Right atrium auricular region (tissue), 2 donors: ENCODE results near the gene MXRA8. TPM values are rescaled to one million over a fixed set of nuclear protein-coding genes. Genes with fewer than 3 reads are reported as not detected.
A peak's percentile ranks its signal among the peaks of the same experiment; 100 is the strongest.

Source experiments
- DNase-seq: peaks from one replicate; pipeline ENCODE4 v3.0.0-alpha.2; 2019; ENCODE audit warnings: low spot score
- H3K27ac ChIP-seq, 2 donors: fragments of 200-600 bp; sonication (generic); 1 replicate in 1 of 2; 2 replicates in 1 of 2; pipeline ENCODE4 v1.5.1; 2016 to 2019
- H3K27me3 ChIP-seq, 2 donors: fragments of 200-600 bp; sonication (generic); one replicate each; pipeline versions ENCODE4 v1.5.1 to v1.6.0; 2017 to 2019
- H3K36me3 ChIP-seq: fragments of 200-600 bp; sonication (generic); one replicate; pipeline ENCODE4 v1.5.1; 2016
- H3K4me1 ChIP-seq, 2 donors: fragments of 200-600 bp; sonication (generic); one replicate each; pipeline versions ENCODE4 v1.5.1 to v1.6.0; 2017 to 2019
- H3K4me3 ChIP-seq, 2 donors: fragments of 200-600 bp; sonication (generic); 1 replicate in 1 of 2; 2 replicates in 1 of 2; pipeline ENCODE4 v1.5.1; 2017 to 2019; ENCODE audit warnings: mild to moderate bottlenecking in 1 of 2, moderate library complexity in 1 of 2
- H3K9me3 ChIP-seq, 2 donors: fragments of 200-600 bp; sonication (generic); one replicate each; pipeline ENCODE4 v1.5.1; 2019
- CTCF ChIP-seq, 2 donors: fragments of 200-600 bp; sonication (generic); IDR thresholded peaks; one replicate each; pipeline ENCODE4 v1.5.1; 2019; ENCODE audit warnings: antibody characterized with exemption in 2 of 2
- total RNA-seq, 2 donors: library from RNA; depleted of rRNA; stranded (reverse); fragments of >200 nt; gene quantifications; one replicate each; pipeline ENCODE4 v1.1.0, GENCODE V29; 2016

MXRA8 gene
- total RNA-seq, 2 donors from 2014 or later: 53.4 to 58.6 TPM

GRCh38 chr1:1376551-1377226, 18.3 kb upstream of the MXRA8 start:
- H3K27me3 ChIP-seq: no peaks in the 10 kb centered on the region
- H3K4me3 ChIP-seq: no peak overlapping the region
- no peaks in the 10 kb centered on the region for H3K9me3 ChIP-seq
- no peak for TF ChIP-seq CTCF (IDR thresholded peaks at IDR 0.05)
- peaks cover 9% of the 10 kb centered on the region for H3K36me3 ChIP-seq
- no peak for DNase-seq
- H3K4me1 ChIP-seq: peaks cover 0 to 36% of the 10 kb centered on the region in 2 donors
- H3K27ac ChIP-seq: no peak overlapping the region

- peak; percentile 99 for DNase-seq
- peak in 1 of 2 donors; percentile 42 for TF ChIP-seq CTCF (IDR thresholded peaks at IDR 0.05)
- Histone ChIP-seq H3K27ac (peak within 1 kb of the TSS; percentile 94 to 97), H3K4me3 (peak within 1 kb of the TSS; percentile 97 to 99), H3K9me3 (no peaks in the 10 kb centered on the region), H3K36me3 (peaks cover 9% of the 10 kb centered on the region), H3K27me3 (no peaks in the 10 kb centered on the region), H3K4me1 (peaks cover 0 to 39% of the 10 kb centered on the region in 2 donors)
Measured at GRCh38 chr1:1374929-1375662, 16.7 kb upstream of the MXRA8 start, which contains the start of gene AURKAIP1. Gene AURKAIP1 (minus strand): TSS chr1:1375207. CDS start chr1:1374756, 451 bp downstream.

GRCh38 chr1:1374589-1374928, 16.2 kb upstream of the MXRA8 start:
- H3K4me3 ChIP-seq: peak overlapping the region; percentile 97 to 99
- no peaks in the 10 kb centered on the region for H3K9me3 ChIP-seq
- H3K36me3 ChIP-seq: peaks cover 9% of the 10 kb centered on the region
- TF ChIP-seq CTCF (IDR thresholded peaks at IDR 0.05): no peak
- no peak for DNase-seq
- H3K4me1 ChIP-seq: peaks cover 0 to 39% of the 10 kb centered on the region in 2 donors
- H3K27ac ChIP-seq: peak overlapping the region; percentile 94 to 97
- H3K27me3 ChIP-seq: no peaks in the 10 kb centered on the region

- no peak for TF ChIP-seq CTCF (IDR thresholded peaks at IDR 0.05)
- H3K36me3 ChIP-seq: peaks cover 9% of the 10 kb centered on the region
- DNase-seq: no peak
- no peaks in the 10 kb centered on the region for H3K9me3 ChIP-seq
- H3K27ac ChIP-seq: peak overlapping the region; percentile 94 to 97
- H3K4me3 ChIP-seq: peak overlapping the region; percentile 97 to 99
- H3K27me3 ChIP-seq: no peaks in the 10 kb centered on the region
- peaks cover 0 to 39% of the 10 kb centered on the region in 2 donors for H3K4me1 ChIP-seq
Measured at GRCh38 chr1:1373815-1374588, 15.6 kb upstream of the MXRA8 start.

GRCh38 chr1:1373051-1373814, 14.9 kb upstream of the MXRA8 start:
- Histone ChIP-seq H3K9me3 (no peaks in the 10 kb centered on the region), H3K4me1 (peaks cover 0 to 39% of the 10 kb centered on the region in 2 donors), H3K27me3 (no peaks in the 10 kb centered on the region), H3K4me3 (no peak overlapping the region), H3K27ac (no peak overlapping the region), H3K36me3 (peaks cover 9% of the 10 kb centered on the region)
- DNase-seq: no peak
- no peak for TF ChIP-seq CTCF (IDR thresholded peaks at IDR 0.05)
